Measurements from ENCODE around the gene CLDN17. TPM values are rescaled to one million over a fixed set of nuclear protein-coding genes. Genes with fewer than 3 reads are reported as not detected.

Gene CLDN17
- total and polyA plus RNA-seq, 2 of the 8 experiments (the other 6 are each of a cell fraction or from before 2014, with no cell fraction given), result not detected

DNA sequence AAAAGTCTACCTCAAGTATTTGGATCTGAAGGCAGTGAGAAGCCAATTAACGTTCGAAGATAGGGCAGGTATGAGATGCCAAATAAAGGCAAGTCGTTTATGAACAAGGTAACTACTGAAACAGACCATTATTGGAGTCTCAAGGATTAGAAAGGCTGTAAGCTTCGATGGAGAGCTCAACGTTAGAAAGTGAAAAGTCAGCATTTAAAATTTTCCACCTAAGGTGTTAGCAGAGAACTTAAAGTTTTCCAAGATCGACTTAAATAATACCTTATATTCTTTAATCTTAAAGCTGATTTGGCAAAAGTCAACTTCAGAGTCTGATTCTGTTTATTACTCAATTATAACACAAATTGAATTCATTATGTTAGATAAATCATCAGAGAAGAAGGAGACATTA, 28.1 kb downstream of the CLDN17 start:
- FAIRE-seq (no peak), DNase-seq (ENCODE audit: low read depth in 1 of 2, low spot score in 2 of 2) (no peak)
- Histone ChIP-seq H2BK12ac (ENCODE audit: low read depth, low read length) (no peak overlapping the region), H3K79me2 (ENCODE audit: control insufficient read depth in 1 of 2, insufficient read depth in 2 of 2, low read length in 2 of 2) (no peaks in the 10 kb centered on the region), H3K4me3 (ENCODE audit: extremely low read depth in 1 of 4, insufficient read depth in 2 of 4, low read depth in 3 of 4, low read length in 4 of 4) (no peak overlapping the region), H2BK5ac (ENCODE audit: low read depth, low read length) (no peak overlapping the region), H3K9me3 (ENCODE audit: insufficient read depth in 2 of 2, low read depth in 1 of 2, low read length in 1 of 2) (no peaks in the 10 kb centered on the region; a peak in 1 of 4 replicates), H3K9ac (replicated peaks in 1 of 4; ENCODE audit: extremely low read depth in 1 of 4, low read depth in 3 of 4, low read length in 3 of 4) (no peak overlapping the region), H4K5ac (ENCODE audit: insufficient read length, low read depth, low read length) (no peak overlapping the region), H3K79me1 (ENCODE audit: low read depth, low read length) (no peaks in the 10 kb centered on the region), H2AK5ac (ENCODE audit: low read depth, low read length) (no peak overlapping the region), H3K27me3 (replicated peaks in 1 of 4; ENCODE audit: control insufficient read depth in 3 of 4, extremely low read depth in 1 of 4, insufficient read depth in 3 of 4, low read length in 3 of 4) (no peaks in the 10 kb centered on the region; a peak in 1 of 7 replicates), H2BK15ac (ENCODE audit: low read length) (no peak overlapping the region), H2BK120ac (replicated peaks; ENCODE audit: low read depth, low read length) (no peak overlapping the region), H2BK20ac (ENCODE audit: low read length) (no peak overlapping the region), H3K14ac (ENCODE audit: insufficient read length) (no peak overlapping the region), H3K23ac (ENCODE audit: insufficient read length) (no peak overlapping the region), H3K18ac (ENCODE audit: extremely low read depth, low read length) (no peak overlapping the region), H2AFZ (ENCODE audit: low read length) (no peak overlapping the region), H4K20me1 (replicated peaks in 1 of 2; ENCODE audit: control insufficient read depth in 1 of 2, insufficient read depth in 2 of 2, low read length in 2 of 2) (no peaks in the 10 kb centered on the region), H3K4me2 (ENCODE audit: insufficient read depth in 1 of 2, low read depth in 2 of 2, low read length in 2 of 2) (no peak overlapping the region), H4K91ac (replicated peaks; ENCODE audit: insufficient read length, low read length) (no peak overlapping the region), H3K56ac (replicated peaks; ENCODE audit: insufficient read length, low read depth, low read length) (no peak overlapping the region), H3K4me1 (replicated peaks in 1 of 4; ENCODE audit: control insufficient read depth in 3 of 4, insufficient read depth in 4 of 4, low read length in 3 of 4) (no peaks in the 10 kb centered on the region), H3K4ac (replicated peaks; ENCODE audit: insufficient read length, low read depth, low read length) (no peak overlapping the region), H3K36me3 (ENCODE audit: control insufficient read depth in 2 of 4, insufficient read depth in 4 of 4, low read length in 3 of 4) (no peaks in the 10 kb centered on the region), H3K27ac (ENCODE audit: low read depth, low read length) (no peak overlapping the region), H3K23me2 (ENCODE audit: low read depth, low read length) (no peaks in the 10 kb centered on the region), H4K8ac (ENCODE audit: extremely low read depth, insufficient read depth, low read length) (no peak overlapping the region)
- ChIA-PET CTCF (ENCODE audit: partially characterized antibody) (no interaction called here), POLR2A (ENCODE audit: partially characterized antibody) (no interaction called here)
- WGBS, 2 experiments (ENCODE audit: extremely low coverage in 1 of 2, insufficient coverage in 1 of 2, insufficient read length in 1 of 2, insufficient replicate concordance in 2 of 2, low coverage in 1 of 2, low lambda C conversion rate in 2 of 2, missing lambda C conversion rate in 1 of 2), result 91% methylated on average over 6 of the region's 6 CpGs; no CpG with 5 or more reads in 1 of the 2 experiments
- TF ChIP-seq BCL11A (IDR thresholded peaks at IDR 0.05; ENCODE audit: low read depth in 2 of 2, low read length in 2 of 2) (no peak), EZH2 (IDR thresholded peaks at IDR 0.05; ENCODE audit: low read depth, low read length, severe bottlenecking) (no peak), CHD1 (IDR thresholded peaks at IDR 0.05; ENCODE audit: low read depth, low read length) (no peak), RAD21 (IDR thresholded peaks at IDR 0.05 in 1 of 2, conservative IDR thresholded peaks at IDR 0.05 in 1 of 2; ENCODE audit: low read depth in 2 of 2, low read length in 2 of 2) (no peak), ZNF274 (IDR thresholded peaks at IDR 0.05; ENCODE audit: borderline replicate concordance, extremely low read depth, low read length) (no peak), E2F6 (IDR thresholded peaks at IDR 0.05) (no peak)
